Neuron (in vitro differentiated cells): ENCODE results near the gene RPGRIP1.

Experiments used
- H2AFZ ChIP-seq: one replicate; pipeline ENCODE4 v1.6.1; 2013; ENCODE audit warnings: low read depth, mild to moderate bottlenecking, inconsistent platforms, low read length, moderate library complexity
- H3K27me3 ChIP-seq: one replicate; pipeline ENCODE4 v1.6.1; 2013; ENCODE audit warnings: low read length; ENCODE audit not compliant: insufficient read depth
- H3K36me3 ChIP-seq: one replicate; pipeline ENCODE4 v1.6.1; 2013; ENCODE audit warnings: low read length; ENCODE audit not compliant: insufficient read depth
- H3K4me1 ChIP-seq: one replicate; pipeline ENCODE4 v1.6.1; 2013; ENCODE audit warnings: low read length; ENCODE audit not compliant: insufficient read depth
- H3K4me3 ChIP-seq: 2 replicates; pipeline ENCODE4 v1.5.1; 2013; ENCODE audit warnings: mild to moderate bottlenecking, low read length, moderate library complexity
- H3K9me3 ChIP-seq: one replicate; pipeline ENCODE4 v1.6.1; 2013; ENCODE audit warnings: low read length

The RPGRIP1 gene

DNA sequence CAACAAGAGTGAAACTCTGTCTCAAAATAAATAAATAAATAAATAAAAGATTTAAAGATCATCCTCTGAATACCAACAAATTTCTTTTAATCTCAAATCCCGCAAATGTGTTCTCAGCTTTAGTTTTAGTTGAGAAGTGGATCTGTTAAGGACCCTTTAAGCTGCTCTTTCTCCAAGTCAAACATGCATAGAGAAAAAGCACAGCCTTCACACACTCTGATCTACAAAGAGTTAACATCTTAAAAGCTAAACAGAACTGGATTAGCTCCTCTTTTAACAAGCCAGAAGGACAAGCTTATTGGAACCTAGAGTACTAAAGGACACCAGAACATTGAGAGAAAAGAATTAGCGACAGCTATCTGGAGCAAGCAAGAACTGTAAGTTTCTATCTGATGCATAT is at the start of gene RPGRIP1:
Gene RPGRIP1 (plus strand): TSS at position 301 of the 400 bp plus-strand sequence. CDS start 7,894 bp downstream, outside the sequence.
- Histone ChIP-seq H3K4me1 (no peaks in the 10 kb centered on the region), H3K36me3 (no peaks in the 10 kb centered on the region), H3K4me3 (no peak within 1 kb of the TSS), H3K9me3 (no peaks in the 10 kb centered on the region), H3K27me3 (no peaks in the 10 kb centered on the region), H2AFZ (no peak within 1 kb of the TSS)

DNA sequence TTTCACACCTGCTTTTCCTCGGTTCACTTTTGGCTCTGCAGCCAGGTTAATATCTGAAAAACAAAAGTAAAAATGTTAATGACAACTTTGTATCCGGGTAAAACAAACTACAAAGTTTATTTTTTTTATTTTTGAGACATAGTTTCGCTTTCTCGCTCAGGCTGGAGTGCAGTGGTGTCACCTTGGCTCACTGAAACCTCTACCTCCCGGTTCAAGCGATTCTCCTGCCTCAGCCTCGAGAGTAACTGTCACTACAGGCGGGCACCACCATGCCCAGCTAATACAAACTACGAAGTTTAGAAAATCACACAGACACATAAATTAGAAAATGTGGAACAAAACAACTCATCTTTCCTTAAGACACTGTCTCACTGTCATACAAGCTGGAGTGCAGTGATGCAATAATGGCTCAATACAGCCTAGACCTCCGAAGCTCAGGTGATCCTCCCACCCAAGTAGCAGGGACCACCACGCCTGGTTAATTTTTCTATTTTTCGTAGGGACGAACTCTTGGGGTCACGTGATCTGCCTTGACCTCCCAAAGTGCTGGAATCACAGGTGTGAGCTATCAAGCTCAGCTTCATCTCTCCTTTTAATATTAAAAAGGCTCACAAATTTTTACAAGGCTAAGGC is 48.7 kb upstream of the RPGRIP1 start:
- Histone ChIP-seq H3K27me3 (no peaks in the 10 kb centered on the region), H3K9me3 (no peaks in the 10 kb centered on the region), H3K36me3 (peaks cover 96% of the 10 kb centered on the region), H3K4me3 (no peak overlapping the region), H3K4me1 (no peaks in the 10 kb centered on the region), H2AFZ (no peak overlapping the region)

DNA sequence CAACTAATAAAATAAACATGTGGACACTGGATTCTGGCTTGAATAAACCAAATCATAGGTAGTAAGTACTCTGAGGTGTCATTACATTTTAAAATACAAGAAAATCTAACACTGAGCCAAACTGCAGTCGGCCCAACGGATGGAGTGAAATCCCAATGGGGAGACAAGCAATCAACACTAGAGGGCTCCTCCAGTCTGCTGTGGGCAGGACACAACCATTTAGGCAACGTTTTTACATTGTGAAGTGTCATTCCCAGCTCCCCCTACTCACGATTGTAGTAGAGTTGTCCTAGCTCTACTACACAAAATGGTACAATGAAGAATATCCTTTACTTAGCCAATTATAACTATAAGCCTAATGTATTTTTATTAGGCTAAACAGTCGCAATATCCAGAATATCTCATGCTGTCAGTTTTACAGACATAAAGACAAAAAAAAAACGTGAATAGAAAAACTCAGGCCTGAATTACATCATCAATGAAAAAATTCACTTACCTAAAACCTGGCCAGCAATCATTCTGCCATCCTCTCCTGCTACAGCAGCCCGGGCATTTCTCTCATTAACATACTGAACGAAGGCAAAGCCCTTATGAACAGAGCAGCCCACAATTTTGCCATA is 46.3 kb upstream of the RPGRIP1 start:
- Histone ChIP-seq H2AFZ (no peak overlapping the region), H3K4me1 (no peaks in the 10 kb centered on the region), H3K36me3 (peaks cover 95% of the 10 kb centered on the region), H3K4me3 (no peak overlapping the region), H3K27me3 (no peaks in the 10 kb centered on the region), H3K9me3 (no peaks in the 10 kb centered on the region)

DNA sequence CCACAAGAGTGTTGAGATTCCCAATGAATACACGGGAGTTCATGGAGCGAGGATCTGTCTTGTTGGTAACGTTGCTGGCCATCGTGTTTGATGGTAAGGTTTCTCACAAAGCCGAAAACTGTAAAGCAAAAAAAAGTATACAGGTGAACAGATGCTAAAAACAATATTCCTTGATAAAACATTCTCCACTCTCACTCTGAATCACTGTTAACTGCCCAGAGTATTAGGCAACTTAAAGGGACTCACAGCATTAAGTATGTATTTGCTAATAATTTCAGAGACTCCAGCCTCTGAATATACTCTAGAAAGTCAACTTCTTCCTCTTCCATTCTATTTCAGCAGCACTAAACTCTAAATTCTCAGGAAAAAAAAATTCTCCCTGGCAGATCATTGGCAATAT is 45.8 kb upstream of the RPGRIP1 start:
- Histone ChIP-seq H3K27me3 (no peaks in the 10 kb centered on the region), H3K4me3 (no peak overlapping the region), H3K36me3 (peaks cover 95% of the 10 kb centered on the region), H3K9me3 (no peaks in the 10 kb centered on the region), H3K4me1 (no peaks in the 10 kb centered on the region), H2AFZ (no peak overlapping the region)

DNA sequence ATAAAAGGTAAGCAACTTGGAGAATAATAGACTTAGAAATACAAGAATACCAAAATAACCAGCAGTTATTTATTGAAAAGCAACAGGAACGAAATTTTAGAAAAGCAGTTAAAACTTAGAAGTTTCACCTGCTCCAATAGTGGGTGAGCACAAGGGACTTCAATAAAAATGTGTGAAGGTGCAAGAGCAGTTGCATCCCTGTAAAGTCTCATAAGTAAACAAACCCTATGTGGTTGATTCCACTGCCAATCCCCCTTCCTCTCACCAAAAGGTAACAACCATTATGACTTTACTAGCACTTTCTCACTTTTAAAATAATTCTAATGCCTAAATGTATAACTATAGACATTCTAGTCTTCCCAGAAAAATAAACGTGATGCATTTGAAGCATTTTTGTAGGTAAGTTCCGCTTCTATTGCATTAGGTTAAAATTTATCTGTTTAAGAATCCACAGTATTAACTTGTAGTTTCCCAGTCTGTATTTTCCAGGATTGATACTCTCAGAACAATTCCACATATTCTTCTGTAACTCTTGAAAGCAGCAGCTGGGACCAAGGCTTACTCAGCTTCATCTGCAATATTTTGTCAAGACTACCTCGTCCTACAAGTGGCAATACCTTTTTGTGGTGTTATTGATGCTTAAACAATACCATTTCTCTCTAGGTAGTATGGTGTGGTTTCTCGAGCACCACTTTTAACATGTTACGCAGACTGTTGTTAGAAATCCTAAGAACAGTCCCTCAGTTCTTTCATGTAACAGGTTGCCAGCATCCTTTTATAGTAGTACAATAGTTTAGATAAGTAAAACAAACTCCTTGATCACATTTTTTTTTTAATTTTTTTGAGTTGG is 42.7 kb upstream of the RPGRIP1 start:
- Histone ChIP-seq H3K36me3 (peaks cover 85% of the 10 kb centered on the region), H3K4me1 (no peaks in the 10 kb centered on the region), H3K27me3 (no peaks in the 10 kb centered on the region), H3K4me3 (no peak overlapping the region), H3K9me3 (no peaks in the 10 kb centered on the region), H2AFZ (no peak overlapping the region)

DNA sequence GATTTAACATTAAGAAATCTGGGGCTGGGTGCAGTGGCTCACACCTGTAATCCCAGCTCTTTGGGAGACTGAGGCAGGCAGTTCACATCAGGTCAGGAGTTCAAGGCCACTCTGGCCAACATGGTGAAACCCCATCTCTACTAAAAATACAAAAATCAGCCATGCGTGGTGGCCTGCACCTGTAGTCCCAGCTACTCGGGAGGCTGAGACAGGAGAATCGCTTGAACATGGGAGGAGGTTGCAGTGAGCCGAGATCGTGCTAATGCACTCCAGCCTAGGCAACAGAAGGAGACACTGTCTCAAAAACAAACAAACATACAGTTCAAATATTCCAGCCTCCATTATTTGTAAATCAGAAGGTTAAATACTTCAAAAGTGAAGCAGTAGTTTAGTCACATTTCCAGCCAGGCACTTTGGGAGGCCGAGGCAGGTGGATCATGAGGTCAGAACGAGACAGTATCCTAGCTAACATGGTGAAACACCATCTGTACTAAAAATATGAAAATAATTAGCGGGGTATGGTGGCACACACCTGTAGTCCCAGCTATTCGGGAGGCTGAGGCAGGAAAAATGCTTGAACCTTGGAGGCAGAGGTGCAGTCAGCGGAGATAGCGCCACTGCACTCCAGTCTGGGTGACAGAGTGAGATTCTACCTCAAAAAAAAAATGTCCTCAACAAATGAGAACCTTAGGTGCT is 40.9 kb upstream of the RPGRIP1 start:
- H3K4me1 ChIP-seq = no peaks in the 10 kb centered on the region
- H2AFZ ChIP-seq = no peak overlapping the region
- peaks cover 84% of the 10 kb centered on the region for H3K36me3 ChIP-seq
- H3K9me3 ChIP-seq = no peaks in the 10 kb centered on the region
- H3K4me3 ChIP-seq = no peak overlapping the region
- H3K27me3 ChIP-seq = no peaks in the 10 kb centered on the region

DNA sequence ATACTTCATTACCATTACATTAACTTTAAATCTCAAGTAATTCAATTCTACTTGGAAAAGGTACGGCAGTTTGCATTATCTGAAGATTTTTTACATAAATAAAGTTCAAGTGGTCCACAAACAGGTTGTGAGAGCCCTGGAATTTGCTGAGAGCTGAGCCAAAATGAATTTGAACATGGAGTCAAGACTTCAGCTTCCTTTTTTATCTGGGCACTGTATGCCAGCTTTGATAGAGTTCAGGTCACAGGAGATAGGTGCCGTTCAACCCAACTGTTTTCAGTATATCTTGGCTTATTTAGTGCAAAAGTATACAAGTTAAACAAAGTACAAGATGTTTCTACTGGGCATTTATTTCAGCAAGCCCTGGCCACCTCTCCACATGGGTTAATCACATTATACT is 39.5 kb upstream of the RPGRIP1 start:
- peaks cover 82% of the 10 kb centered on the region for H3K36me3 ChIP-seq
- H3K27me3 ChIP-seq = no peaks in the 10 kb centered on the region
- no peaks in the 10 kb centered on the region for H3K4me1 ChIP-seq
- H3K9me3 ChIP-seq = no peaks in the 10 kb centered on the region
- H3K4me3 ChIP-seq = no peak overlapping the region
- H2AFZ ChIP-seq = no peak overlapping the region

DNA sequence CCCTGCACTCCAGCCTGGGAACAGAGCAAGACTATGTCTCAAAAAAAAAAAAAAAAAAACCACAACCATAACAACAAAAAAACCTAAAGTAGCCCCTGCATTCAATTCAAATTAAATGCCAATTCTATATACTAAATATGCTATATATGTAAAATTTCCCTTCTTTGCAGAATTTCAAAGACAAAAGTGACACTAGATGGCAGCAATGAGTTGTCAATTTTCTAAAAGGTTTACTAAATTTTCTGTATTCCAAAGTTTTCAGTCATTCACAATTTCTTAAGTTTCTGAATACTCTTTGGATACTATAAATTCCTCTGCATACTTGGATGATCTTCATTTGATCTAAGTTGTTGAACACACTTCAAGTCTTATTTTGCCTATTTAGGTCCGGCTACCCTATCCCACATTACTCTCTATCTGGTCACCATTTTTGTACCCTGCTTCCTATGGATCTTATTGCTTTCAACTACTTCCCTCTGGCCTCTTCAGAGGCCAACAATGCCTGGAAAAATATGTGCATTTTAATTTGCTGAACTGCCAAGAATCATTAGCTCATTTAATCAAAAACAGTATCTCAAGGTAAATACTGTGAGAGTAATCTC is 38.6 kb upstream of the RPGRIP1 start:
- H3K9me3 ChIP-seq = no peaks in the 10 kb centered on the region
- H3K27me3 ChIP-seq = no peaks in the 10 kb centered on the region
- H3K36me3 ChIP-seq = peaks cover 82% of the 10 kb centered on the region
- H3K4me3 ChIP-seq = no peak overlapping the region
- H3K4me1 ChIP-seq = no peaks in the 10 kb centered on the region
- no peak overlapping the region for H2AFZ ChIP-seq

DNA sequence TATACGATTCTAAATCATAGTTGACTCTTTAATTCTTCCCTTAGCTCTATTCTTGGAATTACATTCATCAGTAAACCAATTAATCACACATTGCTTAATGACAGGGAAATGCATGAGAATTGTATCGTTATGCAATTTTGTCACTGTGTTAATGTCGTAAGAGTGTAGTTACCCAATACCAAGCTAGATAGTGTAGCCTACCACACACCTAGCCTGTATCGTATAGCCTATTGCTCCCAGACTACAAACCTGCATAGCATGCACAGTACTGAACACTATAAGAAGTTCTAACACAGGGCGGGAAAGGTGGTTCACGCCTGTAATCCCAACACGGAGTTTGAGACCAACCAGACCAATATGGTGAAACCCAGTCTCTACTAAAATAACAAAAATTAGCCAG is 35.3 kb upstream of the RPGRIP1 start:
- Histone ChIP-seq H2AFZ (no peak overlapping the region), H3K4me3 (no peak overlapping the region), H3K36me3 (peaks cover 82% of the 10 kb centered on the region), H3K27me3 (no peaks in the 10 kb centered on the region), H3K4me1 (no peaks in the 10 kb centered on the region), H3K9me3 (no peaks in the 10 kb centered on the region)

DNA sequence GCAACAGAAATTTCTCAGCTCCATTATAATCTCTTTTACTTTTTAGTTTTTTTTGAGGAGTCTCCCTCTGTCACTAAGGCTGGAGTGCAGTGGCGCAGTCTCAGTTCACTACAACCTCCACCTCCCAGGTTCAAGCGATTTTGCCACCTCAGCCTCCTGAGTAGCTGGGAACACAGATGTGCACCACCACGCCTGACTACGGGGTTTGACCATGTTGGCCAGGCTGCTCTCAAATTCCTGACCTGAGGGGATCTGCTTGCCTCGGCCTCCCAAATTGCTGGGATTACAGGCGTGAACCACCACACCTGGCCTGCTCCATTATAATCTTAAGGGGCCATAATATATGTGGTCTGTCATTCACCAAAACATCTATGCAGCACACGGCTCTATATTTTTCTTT is 34.1 kb upstream of the RPGRIP1 start:
- Histone ChIP-seq H3K4me1 (no peaks in the 10 kb centered on the region), H3K36me3 (peaks cover 84% of the 10 kb centered on the region), H3K9me3 (no peaks in the 10 kb centered on the region), H2AFZ (no peak overlapping the region), H3K27me3 (no peaks in the 10 kb centered on the region), H3K4me3 (no peak overlapping the region)

DNA sequence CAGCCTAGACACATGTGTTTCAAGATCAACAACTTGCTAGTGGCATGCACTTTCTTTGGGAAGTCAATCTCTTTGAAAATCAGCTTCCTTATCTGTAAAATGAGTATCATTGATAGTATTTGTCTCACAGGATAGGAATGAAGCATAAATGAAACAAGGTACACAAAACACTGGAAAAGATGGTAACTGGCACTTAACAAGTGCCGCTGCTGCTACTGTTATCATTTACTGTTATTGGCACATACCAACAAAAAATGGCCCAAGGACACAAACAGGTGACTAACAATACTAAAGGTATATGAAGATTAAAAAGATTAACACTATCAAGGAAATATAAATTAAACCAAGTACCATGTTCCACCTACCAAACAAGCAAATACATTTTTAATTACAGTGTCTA is 31.5 kb upstream of the RPGRIP1 start:
- H3K4me1 ChIP-seq = no peaks in the 10 kb centered on the region
- H2AFZ ChIP-seq = no peak overlapping the region
- H3K9me3 ChIP-seq = no peaks in the 10 kb centered on the region
- H3K36me3 ChIP-seq = peaks cover 88% of the 10 kb centered on the region
- no peaks in the 10 kb centered on the region for H3K27me3 ChIP-seq
- no peak overlapping the region for H3K4me3 ChIP-seq

DNA sequence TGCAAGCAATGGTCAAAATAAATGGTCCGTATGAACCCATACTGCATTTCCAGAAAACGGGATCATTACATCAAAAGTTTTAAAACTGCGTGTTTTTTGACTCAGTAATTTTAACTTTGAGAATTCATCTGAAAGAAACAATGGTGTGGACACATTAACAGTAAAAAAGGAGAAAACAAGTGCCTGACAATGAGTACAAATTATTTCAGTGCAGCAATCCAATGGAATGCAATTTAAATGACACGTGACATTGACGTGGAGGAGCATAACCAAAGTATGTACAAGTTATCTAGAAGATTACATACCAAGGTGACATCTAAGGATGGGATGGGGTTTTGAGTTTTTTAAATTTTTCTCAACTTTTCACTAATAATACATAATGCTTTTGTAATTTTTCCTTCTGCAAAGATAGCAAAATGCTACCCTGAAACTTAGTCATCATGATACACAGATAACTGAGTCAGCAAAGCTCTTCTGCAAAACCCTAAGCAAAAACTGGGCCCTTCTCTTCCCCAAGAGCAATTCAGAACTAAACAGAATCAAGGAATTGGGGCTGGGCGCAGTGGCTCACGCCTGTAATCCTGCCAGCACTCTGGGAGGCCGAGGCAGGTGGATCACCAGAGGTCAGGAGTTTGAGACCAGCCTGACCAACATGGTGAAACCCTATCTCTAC is 31.0 kb upstream of the RPGRIP1 start:
- H3K27me3 ChIP-seq = no peaks in the 10 kb centered on the region
- peaks cover 89% of the 10 kb centered on the region for H3K36me3 ChIP-seq
- no peak overlapping the region for H3K4me3 ChIP-seq
- no peak overlapping the region for H2AFZ ChIP-seq
- H3K9me3 ChIP-seq = no peaks in the 10 kb centered on the region
- H3K4me1 ChIP-seq = no peaks in the 10 kb centered on the region
